Nephron (organoid): Measurements from ENCODE around the gene DDO.

Experiments used
- H3K27ac Mint-ChIP-seq, 3 experiments: 2 replicates each; pipeline ENCODE4 v1.8.0; 2020; ENCODE audit warnings: mixed read lengths in 3 of 3, mild to moderate bottlenecking in 2 of 3, moderate library complexity in 1 of 3
- H3K27me3 Mint-ChIP-seq: 2 replicates; pipeline ENCODE4 v1.8.0; 2021; ENCODE audit warnings: low read depth, mild to moderate bottlenecking, moderate library complexity, mixed read lengths
- H3K36me3 Mint-ChIP-seq: 2 replicates; pipeline ENCODE4 v1.8.0; 2020; ENCODE audit warnings: low read depth, mixed read lengths
- H3K4me1 Mint-ChIP-seq: 2 replicates; pipeline ENCODE4 v1.8.0; 2020; ENCODE audit warnings: mixed read lengths
- H3K4me3 Mint-ChIP-seq, 3 experiments: 2 replicates each; pipeline ENCODE4 v1.8.0; 2020; ENCODE audit warnings: mild to moderate bottlenecking in 3 of 3, mixed read lengths in 3 of 3, moderate library complexity in 2 of 3
- H3K9me3 Mint-ChIP-seq: 2 replicates; pipeline ENCODE4 v1.8.0; 2020; ENCODE audit warnings: mixed read lengths
- CTCF ChIP-seq, 3 experiments: fragments of 200-600 bp; sonication (generic); IDR thresholded peaks; one replicate each; pipeline ENCODE4 v1.5.0; 2021; ENCODE audit warnings: antibody characterized with exemption in 3 of 3; ENCODE audit not compliant: unreplicated experiment in 3 of 3

Gene DDO

GRCh38 chr6:110414669-110415068 is 706 bp downstream of the DDO start:
- H3K36me3 Mint-ChIP-seq = no peaks in the 10 kb centered on the region
- H3K4me1 Mint-ChIP-seq = peaks cover 17% of the 10 kb centered on the region
- TF ChIP-seq CTCF (IDR thresholded peaks at IDR 0.05; ENCODE audit: unreplicated experiment in 3 of 3) = no peak
- H3K27me3 Mint-ChIP-seq = peaks cover 10% of the 10 kb centered on the region
- peak overlapping the region; percentile 33 to 55 (median 48) for H3K27ac Mint-ChIP-seq
- H3K4me3 Mint-ChIP-seq = no peak overlapping the region
- no peaks in the 10 kb centered on the region for H3K9me3 Mint-ChIP-seq

GRCh38 chr6:110412360-110412759 is 3.0 kb downstream of the DDO start:
- Mint-ChIP-seq H3K4me1 (peaks cover 17% of the 10 kb centered on the region), H3K27ac (no peak overlapping the region), H3K9me3 (no peaks in the 10 kb centered on the region), H3K36me3 (no peaks in the 10 kb centered on the region), H3K4me3 (no peak overlapping the region), H3K27me3 (peaks cover 5% of the 10 kb centered on the region)
- TF ChIP-seq CTCF (IDR thresholded peaks at IDR 0.05; ENCODE audit: unreplicated experiment in 3 of 3) = no peak

- no peak for TF ChIP-seq CTCF (IDR thresholded peaks at IDR 0.05; ENCODE audit: unreplicated experiment in 3 of 3)
- Mint-ChIP-seq H3K4me3 (no peak overlapping the region), H3K4me1 (peaks cover 13% of the 10 kb centered on the region), H3K36me3 (no peaks in the 10 kb centered on the region), H3K27me3 (peaks cover 5% of the 10 kb centered on the region), H3K27ac (no peak overlapping the region), H3K9me3 (no peaks in the 10 kb centered on the region)
These were observed 4.9 kb downstream of the DDO start for GRCh38 chr6:110410511-110410910.

GRCh38 chr6:110409794-110410193 is 5.6 kb downstream of the DDO start:
- H3K36me3 Mint-ChIP-seq = no peaks in the 10 kb centered on the region
- no peak overlapping the region for H3K27ac Mint-ChIP-seq
- peaks cover 5% of the 10 kb centered on the region for H3K27me3 Mint-ChIP-seq
- H3K4me1 Mint-ChIP-seq = peaks cover 6% of the 10 kb centered on the region
- H3K4me3 Mint-ChIP-seq = no peak overlapping the region
- H3K9me3 Mint-ChIP-seq = no peaks in the 10 kb centered on the region
- no peak for TF ChIP-seq CTCF (IDR thresholded peaks at IDR 0.05; ENCODE audit: unreplicated experiment in 3 of 3)

- Mint-ChIP-seq H3K27ac (no peak overlapping the region), H3K9me3 (no peaks in the 10 kb centered on the region), H3K4me1 (no peaks in the 10 kb centered on the region), H3K4me3 (no peak overlapping the region), H3K36me3 (no peaks in the 10 kb centered on the region), H3K27me3 (peaks cover 5% of the 10 kb centered on the region)
- no peak for TF ChIP-seq CTCF (IDR thresholded peaks at IDR 0.05; ENCODE audit: unreplicated experiment in 3 of 3)
These were observed 6.5 kb downstream of the DDO start for GRCh38 chr6:110408901-110409300.

GRCh38 chr6:110404607-110405006 is 10.8 kb downstream of the DDO start:
- no peak for TF ChIP-seq CTCF (IDR thresholded peaks at IDR 0.05; ENCODE audit: unreplicated experiment in 3 of 3)
- Mint-ChIP-seq H3K4me3 (no peak overlapping the region), H3K9me3 (no peaks in the 10 kb centered on the region), H3K27me3 (no peaks in the 10 kb centered on the region), H3K27ac (no peak overlapping the region), H3K4me1 (no peaks in the 10 kb centered on the region), H3K36me3 (no peaks in the 10 kb centered on the region)
